IPS-11a (cell line): ENCODE results near the gene SNTB2.

ENCODE experiments used
- H3K4me3 ChIP-seq: one replicate; pipeline ENCODE4 v1.5.1; 2013; ENCODE audit warnings: low read depth, low read length, control low read depth

Gene SNTB2

DNA sequence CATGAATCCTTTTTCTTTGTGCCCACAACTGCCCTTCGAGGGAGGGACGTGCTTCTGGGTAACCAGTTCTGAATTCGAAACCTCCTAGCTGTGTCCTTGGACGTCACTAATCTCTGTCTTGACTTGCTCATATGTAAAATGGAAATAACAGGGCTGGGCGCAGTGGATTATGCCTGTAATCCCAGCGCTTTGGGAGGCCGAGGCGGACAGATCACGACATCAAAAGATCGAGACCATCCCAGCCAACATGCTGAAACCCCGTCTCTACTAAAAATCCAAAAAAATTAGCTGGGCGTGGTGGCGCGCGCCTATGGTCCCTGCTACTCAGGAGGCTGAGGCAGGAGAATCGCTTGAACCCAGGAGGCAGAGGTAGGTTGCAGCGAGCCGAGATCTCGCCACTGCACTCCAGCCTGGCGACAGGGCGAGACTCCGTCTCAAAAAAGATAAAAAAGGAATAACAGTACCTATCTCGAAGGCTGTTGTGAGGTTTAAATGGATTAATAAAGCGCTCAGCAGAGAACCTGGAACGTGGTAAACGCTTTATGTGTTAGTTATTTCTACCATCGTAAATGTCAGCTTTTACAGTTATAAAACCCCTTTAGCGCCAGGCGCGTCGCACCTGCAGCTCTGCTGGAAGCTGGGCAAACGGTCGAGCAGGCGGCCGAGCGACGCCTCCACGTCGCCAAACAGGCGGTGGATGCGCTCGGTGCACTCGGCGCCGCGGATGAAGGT lies 151.8 kb downstream of the SNTB2 start:
- H3K4me3 ChIP-seq: peak overlapping the region; percentile 98

DNA sequence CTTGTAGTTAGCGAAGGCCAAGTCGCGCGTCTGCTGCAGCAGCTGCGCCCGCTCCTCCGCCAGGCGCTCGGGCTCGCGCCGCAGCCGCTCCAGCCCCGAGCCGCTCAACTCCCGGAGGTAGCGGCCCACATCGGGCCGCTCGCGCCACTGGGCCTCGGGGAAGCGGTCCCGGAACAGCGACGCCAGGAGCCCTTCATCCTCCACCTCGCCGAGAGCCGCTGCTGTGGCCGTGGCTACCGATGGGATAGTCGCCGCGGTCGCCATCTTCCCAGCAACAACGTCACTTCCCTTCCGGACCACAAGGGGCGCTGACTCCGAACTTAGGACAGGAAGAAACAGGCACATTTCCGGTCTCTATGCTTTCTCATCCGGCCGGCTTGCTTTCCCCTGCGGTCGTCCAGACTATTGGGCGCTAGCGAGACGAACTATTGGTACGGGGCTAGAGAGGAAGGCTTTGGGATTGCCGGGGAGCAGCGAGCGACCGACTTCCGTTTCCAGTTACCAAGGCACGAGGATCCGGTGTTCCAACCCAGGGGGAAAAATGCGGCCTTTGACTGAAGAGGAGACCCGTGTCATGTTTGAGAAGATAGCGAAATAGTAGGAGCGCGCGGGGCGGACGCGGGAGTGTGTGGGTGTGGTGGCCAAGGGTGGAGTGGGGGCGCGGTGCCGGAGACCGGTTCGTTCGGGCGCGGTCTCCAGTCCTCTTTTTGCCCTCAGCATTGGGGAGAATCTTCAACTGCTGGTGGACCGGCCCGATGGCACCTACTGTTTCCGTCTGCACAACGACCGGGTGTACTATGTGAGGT lies 152.5 kb downstream of the SNTB2 start, which contains the start of the genes COG8 and NIP7:
COG8 (minus strand) TSS at position 276 of the 806 bp plus-strand sequence; CDS start at position 264, 12 bp downstream.
NIP7 (plus strand) TSS at position 484 of the 806 bp plus-strand sequence; CDS start at position 542, 58 bp downstream.
- H3K4me3 ChIP-seq: peak within 1 kb of the TSS; percentile 98

GRCh38 chr16:69340095-69340644 lies 153.2 kb downstream of the SNTB2 start:
- peak overlapping the region; percentile 98 for H3K4me3 ChIP-seq

DNA sequence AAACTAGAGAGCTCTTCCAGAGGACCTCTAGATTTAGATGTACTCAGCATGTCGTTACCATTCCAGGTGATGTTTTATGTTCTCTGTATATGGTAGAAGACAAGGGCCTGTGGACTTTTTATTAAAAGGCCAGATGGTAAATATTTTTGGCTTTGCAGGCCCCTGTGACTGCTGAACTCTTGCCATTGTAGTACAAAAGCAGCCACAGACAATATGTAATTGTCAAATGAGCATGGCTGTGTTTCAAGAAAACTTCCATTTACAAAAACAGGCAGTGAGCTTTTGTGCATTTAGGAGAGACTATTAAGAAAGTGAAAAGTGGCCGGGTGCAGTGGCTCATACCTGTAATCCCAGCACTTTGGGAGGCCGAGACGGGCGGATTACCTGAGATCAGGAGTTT lies 157.2 kb downstream of the SNTB2 start:
- H3K4me3 ChIP-seq: no peak overlapping the region

DNA sequence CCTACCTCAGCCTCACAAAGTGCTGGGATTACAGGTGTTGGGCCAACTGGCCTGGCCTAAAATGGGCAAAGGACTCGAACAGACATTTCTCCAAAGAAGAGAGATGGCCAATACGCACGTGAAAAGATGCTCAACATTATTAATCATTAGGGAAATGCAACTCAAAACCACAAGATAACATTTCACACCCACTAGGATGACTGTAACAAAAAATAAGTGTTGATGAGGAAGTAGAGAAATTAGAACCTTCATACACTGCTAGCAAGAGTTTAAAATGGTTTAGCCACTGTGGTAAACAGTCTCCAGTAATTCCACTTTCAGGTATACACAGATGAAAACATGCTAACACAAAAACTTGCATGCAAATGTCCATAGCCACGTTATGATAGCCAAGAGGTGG lies 159.0 kb downstream of the SNTB2 start:
- H3K4me3 ChIP-seq: no peak overlapping the region

GRCh38 chr16:69346683-69347082 lies 159.7 kb downstream of the SNTB2 start:
- H3K4me3 ChIP-seq: no peak overlapping the region

DNA sequence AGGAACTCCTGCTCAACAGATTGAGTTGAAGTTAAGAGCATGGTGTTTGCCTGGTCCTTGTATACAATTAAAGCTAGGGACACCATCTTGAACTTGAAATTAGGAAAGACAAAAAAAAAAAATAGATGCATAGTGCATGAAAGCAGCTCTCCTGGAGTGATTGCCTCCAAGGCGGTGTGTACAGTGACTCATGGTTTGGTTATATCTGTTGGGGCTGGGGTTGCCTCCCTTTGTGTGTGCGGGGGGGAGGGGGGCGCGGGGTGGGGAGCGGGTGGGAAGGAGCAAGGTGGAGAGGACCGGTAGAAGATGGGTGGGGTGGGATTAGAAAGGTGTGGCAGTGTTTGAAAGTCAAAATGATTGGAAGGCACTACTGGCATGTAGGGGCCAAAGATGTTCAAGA lies 161.3 kb downstream of the SNTB2 start:
- H3K4me3 ChIP-seq: no peak overlapping the region

DNA sequence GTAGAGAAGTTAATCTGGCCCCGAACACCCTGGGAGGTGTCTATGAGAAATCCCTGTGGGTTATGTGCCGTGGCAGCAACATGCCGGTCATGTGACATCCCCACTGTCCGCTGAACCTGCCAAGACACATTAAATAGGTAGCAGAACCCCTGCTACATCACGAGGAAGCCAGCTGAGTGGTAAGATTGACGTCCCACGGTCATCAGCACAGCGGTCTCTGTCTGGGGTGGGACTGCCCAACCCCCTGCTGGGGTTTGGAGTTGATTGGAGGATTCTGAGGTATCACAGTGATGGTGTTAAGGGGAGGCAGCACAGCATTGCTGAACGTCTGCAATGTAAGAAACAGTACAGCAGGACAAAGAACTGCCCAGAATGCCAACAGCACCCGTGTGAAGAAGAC lies 162.6 kb downstream of the SNTB2 start:
- no peak overlapping the region for H3K4me3 ChIP-seq

DNA sequence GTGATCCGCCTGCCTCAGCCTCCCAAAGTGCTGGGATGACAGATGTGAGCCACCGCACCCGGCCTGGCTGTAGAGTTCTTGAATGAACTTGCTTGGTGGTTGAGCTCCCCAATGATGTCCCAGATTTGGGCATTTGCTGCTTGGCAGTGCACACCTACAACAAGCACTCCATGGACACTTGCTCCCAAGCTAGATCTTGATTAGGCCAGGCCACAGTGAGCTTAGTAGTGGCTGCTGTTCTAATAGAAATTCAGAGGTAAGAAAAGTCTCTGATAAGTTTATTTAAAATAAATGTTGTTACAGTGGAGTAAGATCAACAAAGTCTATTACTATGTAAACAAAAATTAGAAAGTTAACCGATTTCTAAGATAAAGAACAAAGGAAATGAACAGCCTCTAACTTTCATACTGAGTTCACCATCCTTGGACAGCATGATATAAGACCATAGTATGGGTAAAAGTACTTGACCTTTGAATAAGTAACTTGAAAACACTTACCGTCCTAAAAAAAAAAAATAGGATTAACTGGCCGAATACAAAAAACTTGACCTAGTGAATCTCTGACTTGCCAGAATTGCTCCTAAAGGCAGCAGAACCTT lies 163.7 kb downstream of the SNTB2 start:
- H3K4me3 ChIP-seq: no peak overlapping the region

DNA sequence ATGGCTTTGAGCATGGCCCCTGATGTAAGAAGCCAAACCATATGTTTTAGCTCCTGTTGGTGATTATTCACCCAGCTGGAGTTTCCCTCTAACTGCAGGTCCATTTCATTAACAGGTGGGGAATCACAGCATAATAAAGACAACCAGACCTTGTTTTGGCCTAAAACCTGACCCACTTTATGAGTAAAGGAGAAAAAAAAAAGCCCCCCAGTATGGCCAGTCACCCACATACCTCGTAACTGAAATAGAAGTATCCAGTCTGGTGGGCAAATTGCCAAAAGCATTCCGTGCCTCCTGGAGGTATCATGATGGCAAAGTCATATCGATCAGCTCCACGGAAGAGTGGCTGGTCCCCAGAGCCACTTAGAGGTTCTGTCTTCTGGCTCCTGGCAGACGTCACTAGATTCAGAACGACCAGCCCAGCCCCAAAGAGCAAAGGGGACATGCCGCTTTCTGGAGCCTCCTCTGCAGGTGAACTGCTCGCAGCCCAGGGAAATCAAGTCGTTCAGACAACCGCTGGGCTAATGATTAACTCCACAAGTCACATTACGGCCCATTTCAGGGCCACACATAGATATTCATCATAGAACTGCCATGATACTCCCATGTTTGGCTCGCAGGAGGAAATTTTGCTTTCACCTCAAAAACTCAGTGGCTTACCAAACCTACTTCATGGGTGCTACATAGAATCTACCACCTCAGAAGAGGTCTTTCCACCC lies 164.5 kb downstream of the SNTB2 start, which contains the start of gene TMED6:
TMED6 (minus strand) TSS at position 478 of the 719 bp plus-strand sequence; CDS start at position 445, 33 bp downstream.
- no peak within 1 kb of the TSS for H3K4me3 ChIP-seq
